Measurements from ENCODE around the gene REXO5. TPM values are rescaled to one million over a fixed set of nuclear protein-coding genes. Genes with fewer than 3 reads are reported as not detected.

The REXO5 gene
- total RNA-seq, 1 experiment from 2014 or later, result 8.5 TPM

DNA sequence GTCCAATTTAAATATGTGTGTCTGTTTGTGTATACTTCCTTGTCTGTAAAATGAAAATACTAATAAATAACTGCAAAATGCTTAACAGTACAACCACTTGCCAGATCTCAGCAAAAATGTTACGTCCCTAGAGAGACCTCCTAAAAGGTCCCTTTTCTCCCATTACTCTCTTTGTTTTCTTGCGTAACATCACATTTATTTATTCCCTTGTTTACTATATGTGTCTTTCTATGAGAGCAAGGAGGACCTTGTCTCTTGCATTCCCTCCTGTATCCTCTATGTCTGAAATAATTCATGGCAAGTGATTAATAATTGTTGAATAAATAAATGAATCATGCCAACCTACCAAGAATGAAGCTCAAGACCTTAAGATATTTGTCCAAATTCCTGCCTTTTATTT is 40.6 kb upstream of the REXO5 start (continued):
- TF ChIP-seq, protein P1, sequence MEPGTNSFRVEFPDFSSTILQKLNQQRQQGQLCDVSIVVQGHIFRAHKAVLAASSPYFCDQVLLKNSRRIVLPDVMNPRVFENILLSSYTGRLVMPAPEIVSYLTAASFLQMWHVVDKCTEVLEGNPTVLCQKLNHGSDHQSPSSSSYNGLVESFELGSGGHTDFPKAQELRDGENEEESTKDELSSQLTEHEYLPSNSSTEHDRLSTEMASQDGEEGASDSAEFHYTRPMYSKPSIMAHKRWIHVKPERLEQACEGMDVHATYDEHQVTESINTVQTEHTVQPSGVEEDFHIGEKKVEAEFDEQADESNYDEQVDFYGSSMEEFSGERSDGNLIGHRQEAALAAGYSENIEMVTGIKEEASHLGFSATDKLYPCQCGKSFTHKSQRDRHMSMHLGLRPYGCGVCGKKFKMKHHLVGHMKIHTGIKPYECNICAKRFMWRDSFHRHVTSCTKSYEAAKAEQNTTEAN (CRISPR knock-in tag; IDR thresholded peaks at IDR 0.05), result no peak
- TF ChIP-seq, protein P2, sequence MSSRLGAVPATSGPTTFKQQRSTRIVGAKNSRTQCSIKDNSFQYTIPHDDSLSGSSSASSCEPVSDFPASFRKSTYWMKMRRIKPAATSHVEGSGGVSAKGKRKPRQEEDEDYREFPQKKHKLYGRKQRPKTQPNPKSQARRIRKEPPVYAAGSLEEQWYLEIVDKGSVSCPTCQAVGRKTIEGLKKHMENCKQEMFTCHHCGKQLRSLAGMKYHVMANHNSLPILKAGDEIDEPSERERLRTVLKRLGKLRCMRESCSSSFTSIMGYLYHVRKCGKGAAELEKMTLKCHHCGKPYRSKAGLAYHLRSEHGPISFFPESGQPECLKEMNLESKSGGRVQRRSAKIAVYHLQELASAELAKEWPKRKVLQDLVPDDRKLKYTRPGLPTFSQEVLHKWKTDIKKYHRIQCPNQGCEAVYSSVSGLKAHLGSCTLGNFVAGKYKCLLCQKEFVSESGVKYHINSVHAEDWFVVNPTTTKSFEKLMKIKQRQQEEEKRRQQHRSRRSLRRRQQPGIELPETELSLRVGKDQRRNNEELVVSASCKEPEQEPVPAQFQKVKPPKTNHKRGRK (CRISPR knock-in tag; IDR thresholded peaks at IDR 0.05; ENCODE audit: borderline replicate concordance), result no peak
- TF ChIP-seq, protein P3, sequence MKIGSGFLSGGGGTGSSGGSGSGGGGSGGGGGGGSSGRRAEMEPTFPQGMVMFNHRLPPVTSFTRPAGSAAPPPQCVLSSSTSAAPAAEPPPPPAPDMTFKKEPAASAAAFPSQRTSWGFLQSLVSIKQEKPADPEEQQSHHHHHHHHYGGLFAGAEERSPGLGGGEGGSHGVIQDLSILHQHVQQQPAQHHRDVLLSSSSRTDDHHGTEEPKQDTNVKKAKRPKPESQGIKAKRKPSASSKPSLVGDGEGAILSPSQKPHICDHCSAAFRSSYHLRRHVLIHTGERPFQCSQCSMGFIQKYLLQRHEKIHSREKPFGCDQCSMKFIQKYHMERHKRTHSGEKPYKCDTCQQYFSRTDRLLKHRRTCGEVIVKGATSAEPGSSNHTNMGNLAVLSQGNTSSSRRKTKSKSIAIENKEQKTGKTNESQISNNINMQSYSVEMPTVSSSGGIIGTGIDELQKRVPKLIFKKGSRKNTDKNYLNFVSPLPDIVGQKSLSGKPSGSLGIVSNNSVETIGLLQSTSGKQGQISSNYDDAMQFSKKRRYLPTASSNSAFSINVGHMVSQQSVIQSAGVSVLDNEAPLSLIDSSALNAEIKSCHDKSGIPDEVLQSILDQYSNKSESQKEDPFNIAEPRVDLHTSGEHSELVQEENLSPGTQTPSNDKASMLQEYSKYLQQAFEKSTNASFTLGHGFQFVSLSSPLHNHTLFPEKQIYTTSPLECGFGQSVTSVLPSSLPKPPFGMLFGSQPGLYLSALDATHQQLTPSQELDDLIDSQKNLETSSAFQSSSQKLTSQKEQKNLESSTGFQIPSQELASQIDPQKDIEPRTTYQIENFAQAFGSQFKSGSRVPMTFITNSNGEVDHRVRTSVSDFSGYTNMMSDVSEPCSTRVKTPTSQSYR (CRISPR knock-in tag; IDR thresholded peaks at IDR 0.05), result no peak

DNA sequence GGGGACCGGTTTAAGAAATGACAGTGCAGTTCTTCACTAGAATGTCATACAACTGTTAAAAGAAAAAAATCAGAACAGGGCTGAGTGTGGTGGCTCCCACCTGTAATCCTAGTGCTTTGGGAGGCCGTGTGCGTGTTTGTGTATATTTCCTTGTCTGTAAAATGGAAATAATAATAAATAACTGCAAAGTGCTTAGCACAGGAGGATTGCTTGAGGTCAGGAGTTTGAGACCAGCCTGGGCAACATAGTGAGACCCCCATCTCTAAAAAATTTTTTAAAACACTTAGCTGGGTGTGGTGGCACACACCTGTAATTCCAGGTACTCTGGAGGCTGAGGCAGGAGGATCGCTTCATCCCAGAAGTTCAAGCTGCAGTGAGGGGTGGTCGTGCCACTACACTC is 40.0 kb upstream of the REXO5 start:
- ATAC-seq, result no peak
- CTCF ChIA-PET, result no interaction called here
- peaks cover 5% of the 10 kb centered on the region for H3K27me3 Mint-ChIP-seq (ENCODE audit: low read depth)
- no peak overlapping the region for H3K27ac Mint-ChIP-seq
- TF ChIP-seq HMGA2 (CRISPR knock-in tag; IDR thresholded peaks at IDR 0.05) (no peak), MXD4 (CRISPR knock-in tag; IDR thresholded peaks at IDR 0.05; ENCODE audit: borderline replicate concordance) (no peak), GTF2I (CRISPR knock-in tag; conservative IDR thresholded peaks at IDR 0.05) (no peak), ZNF416 (CRISPR knock-in tag; IDR thresholded peaks at IDR 0.05) (no peak), GABPB1 (CRISPR knock-in tag; IDR thresholded peaks at IDR 0.05) (no peak), FOXK1 (CRISPR knock-in tag; IDR thresholded peaks at IDR 0.05) (no peak), ZNF396 (CRISPR knock-in tag; IDR thresholded peaks at IDR 0.05; ENCODE audit: borderline replicate concordance) (no peak)
- TF ChIP-seq, protein P2 (CRISPR knock-in tag; IDR thresholded peaks at IDR 0.05; ENCODE audit: borderline replicate concordance), result no peak
- TF ChIP-seq, protein P4, sequence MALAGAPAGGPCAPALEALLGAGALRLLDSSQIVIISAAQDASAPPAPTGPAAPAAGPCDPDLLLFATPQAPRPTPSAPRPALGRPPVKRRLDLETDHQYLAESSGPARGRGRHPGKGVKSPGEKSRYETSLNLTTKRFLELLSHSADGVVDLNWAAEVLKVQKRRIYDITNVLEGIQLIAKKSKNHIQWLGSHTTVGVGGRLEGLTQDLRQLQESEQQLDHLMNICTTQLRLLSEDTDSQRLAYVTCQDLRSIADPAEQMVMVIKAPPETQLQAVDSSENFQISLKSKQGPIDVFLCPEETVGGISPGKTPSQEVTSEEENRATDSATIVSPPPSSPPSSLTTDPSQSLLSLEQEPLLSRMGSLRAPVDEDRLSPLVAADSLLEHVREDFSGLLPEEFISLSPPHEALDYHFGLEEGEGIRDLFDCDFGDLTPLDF (CRISPR knock-in tag; IDR thresholded peaks at IDR 0.05), result no peak
- TF ChIP-seq, protein P5, sequence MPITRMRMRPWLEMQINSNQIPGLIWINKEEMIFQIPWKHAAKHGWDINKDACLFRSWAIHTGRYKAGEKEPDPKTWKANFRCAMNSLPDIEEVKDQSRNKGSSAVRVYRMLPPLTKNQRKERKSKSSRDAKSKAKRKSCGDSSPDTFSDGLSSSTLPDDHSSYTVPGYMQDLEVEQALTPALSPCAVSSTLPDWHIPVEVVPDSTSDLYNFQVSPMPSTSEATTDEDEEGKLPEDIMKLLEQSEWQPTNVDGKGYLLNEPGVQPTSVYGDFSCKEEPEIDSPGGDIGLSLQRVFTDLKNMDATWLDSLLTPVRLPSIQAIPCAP (CRISPR knock-in tag; IDR thresholded peaks at IDR 0.05), result no peak
- POLR2A ChIA-PET, result no interaction called here
- H3K9me3 Mint-ChIP-seq, result peaks cover 17% of the 10 kb centered on the region
- peaks cover 6% of the 10 kb centered on the region; the same call in 1 of the 2 replicates for H3K36me3 Mint-ChIP-seq
- no peak overlapping the region for H3K4me3 Mint-ChIP-seq
- peaks cover 18% of the 10 kb centered on the region for H3K4me1 Mint-ChIP-seq
- no peak for DNase-seq (ENCODE audit: low spot score)

DNA sequence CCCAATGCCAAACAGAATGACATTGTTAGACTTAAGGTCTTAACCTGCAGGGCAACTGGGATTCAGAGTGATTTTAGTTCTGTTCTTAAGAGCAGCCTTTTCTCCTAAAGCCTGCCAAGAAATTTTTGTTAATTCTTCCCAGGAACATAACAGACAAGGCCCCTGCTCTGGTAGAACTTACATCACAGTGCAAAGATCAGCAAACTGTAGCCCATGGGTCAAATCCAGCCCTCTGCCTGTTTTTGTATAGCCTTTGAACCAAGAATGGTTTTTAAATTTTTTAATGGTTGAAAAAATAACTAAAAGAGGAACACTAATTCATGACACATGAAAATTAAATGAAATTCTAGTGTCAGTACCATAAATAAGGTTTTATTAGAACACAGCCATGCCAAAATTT is 38.8 kb upstream of the REXO5 start:
- ChIA-PET POLR2A (interaction anchor here (0.7 kb wide), 1 partner anchor 1631 kb away, joined by 5 read pairs; no protein-coding TSS in a partner anchor), CTCF (no interaction called here)
- ATAC-seq (no peak), DNase-seq (ENCODE audit: low spot score) (no peak)
- no peak overlapping the region for H3K27ac Mint-ChIP-seq
- H3K9me3 Mint-ChIP-seq, result peaks cover 4% of the 10 kb centered on the region
- H3K4me3 Mint-ChIP-seq, result no peak overlapping the region
- H3K4me1 Mint-ChIP-seq, result peaks cover 18% of the 10 kb centered on the region
- H3K36me3 Mint-ChIP-seq, result no peaks in the 10 kb centered on the region
- TF ChIP-seq, protein P6, sequence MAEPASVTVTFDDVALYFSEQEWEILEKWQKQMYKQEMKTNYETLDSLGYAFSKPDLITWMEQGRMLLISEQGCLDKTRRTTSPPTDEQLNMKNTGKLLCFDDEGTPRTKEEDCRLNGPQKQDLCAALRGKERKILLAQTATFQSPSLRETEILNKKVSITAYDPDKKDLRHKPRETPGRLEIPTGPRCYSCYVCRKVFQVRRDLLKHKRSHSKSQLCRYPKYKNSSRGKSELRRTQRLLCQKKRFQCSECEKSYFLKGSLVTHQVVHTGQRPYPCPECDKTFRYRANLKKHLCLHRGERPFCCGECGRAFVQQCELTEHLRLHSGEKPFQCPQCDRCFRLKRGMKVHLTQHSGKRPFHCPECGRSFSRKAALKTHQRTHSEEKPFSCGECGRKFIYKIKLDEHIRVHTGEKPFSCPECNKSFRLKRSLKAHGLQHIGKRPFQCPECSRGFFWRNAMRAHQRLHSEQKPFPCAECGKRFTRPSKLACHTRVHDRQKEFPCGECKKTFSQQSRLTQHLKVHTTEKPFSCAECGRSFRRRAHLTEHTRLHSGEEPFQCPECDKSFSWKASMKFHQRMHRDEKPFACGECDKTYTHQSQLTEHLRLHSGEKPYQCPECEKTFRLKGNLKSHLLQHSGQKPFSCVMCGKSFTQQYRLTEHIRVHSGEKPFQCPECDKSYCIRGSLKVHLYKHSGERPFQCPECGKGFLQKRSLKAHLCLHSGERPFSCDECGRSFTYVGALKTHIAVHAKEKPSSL (CRISPR knock-in tag; conservative IDR thresholded peaks at IDR 0.05), result no peak
- TF ChIP-seq JAZF1 (CRISPR knock-in tag; IDR thresholded peaks at IDR 0.05) (no peak), RELA (CRISPR knock-in tag; IDR thresholded peaks at IDR 0.05; ENCODE audit: borderline replicate concordance) (no peak), NR3C1 (CRISPR knock-in tag; conservative IDR thresholded peaks at IDR 0.05; ENCODE audit: low read depth) (no peak)
- TF ChIP-seq, protein P7, sequence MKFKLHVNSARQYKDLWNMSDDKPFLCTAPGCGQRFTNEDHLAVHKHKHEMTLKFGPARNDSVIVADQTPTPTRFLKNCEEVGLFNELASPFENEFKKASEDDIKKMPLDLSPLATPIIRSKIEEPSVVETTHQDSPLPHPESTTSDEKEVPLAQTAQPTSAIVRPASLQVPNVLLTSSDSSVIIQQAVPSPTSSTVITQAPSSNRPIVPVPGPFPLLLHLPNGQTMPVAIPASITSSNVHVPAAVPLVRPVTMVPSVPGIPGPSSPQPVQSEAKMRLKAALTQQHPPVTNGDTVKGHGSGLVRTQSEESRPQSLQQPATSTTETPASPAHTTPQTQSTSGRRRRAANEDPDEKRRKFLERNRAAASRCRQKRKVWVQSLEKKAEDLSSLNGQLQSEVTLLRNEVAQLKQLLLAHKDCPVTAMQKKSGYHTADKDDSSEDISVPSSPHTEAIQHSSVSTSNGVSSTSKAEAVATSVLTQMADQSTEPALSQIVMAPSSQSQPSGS (CRISPR knock-in tag; IDR thresholded peaks at IDR 0.05; ENCODE audit: borderline replicate concordance, low read depth), result no peak
- H3K27me3 Mint-ChIP-seq (ENCODE audit: low read depth), result no peaks in the 10 kb centered on the region
